Measurements from ENCODE around the gene LSS.

LSS gene

GRCh38 chr21:46221664-46222435 is 6.7 kb downstream of the LSS start:
- H2BK5ac ChIP-seq (ENCODE audit: low read length), result no peak overlapping the region
- peaks cover 2 to 11% of the 10 kb centered on the region in 2 donors for H3K9me3 ChIP-seq (replicated peaks in 1 of 2; ENCODE audit: control insufficient read depth in 2 of 2, insufficient read depth in 1 of 2, low read depth in 1 of 2, low read length in 2 of 2)
- peaks cover 44 to 85% of the 10 kb centered on the region in 2 donors for H3K36me3 ChIP-seq (replicated peaks in 1 of 2; ENCODE audit: control insufficient read depth in 2 of 2, insufficient read depth in 2 of 2, low read length in 2 of 2)
- no peak overlapping the region for H3K9ac ChIP-seq (ENCODE audit: low read depth, low read length, poor library complexity)
- H2BK15ac ChIP-seq (ENCODE audit: low read length), result no peak overlapping the region
- H3K79me1 ChIP-seq (ENCODE audit: low read depth, low read length), result peaks cover 23% of the 10 kb centered on the region
- no peak overlapping the region for H3K4me2 ChIP-seq (ENCODE audit: insufficient read depth, low read length, poor library complexity, severe bottlenecking)
- no peak overlapping the region for H2AFZ ChIP-seq (ENCODE audit: low read length)
- no peak overlapping the region for H3K18ac ChIP-seq (ENCODE audit: low read length)
- H2AK5ac ChIP-seq (ENCODE audit: low read depth, low read length), result no peak overlapping the region
- no peak overlapping the region for H4K8ac ChIP-seq (ENCODE audit: low read depth, low read length)
- no peaks in the 10 kb centered on the region for H3K27me3 ChIP-seq (ENCODE audit: control insufficient read depth in 3 of 3, insufficient read depth in 3 of 3, low read depth in 1 of 3, low read length in 3 of 3)
- H3K23ac ChIP-seq (ENCODE audit: low read depth, low read length, poor library complexity), result no peak overlapping the region
- no peak overlapping the region for H3K4ac ChIP-seq (ENCODE audit: low read length)
- no peak for DNase-seq (ENCODE audit: low spot score)
- no peak overlapping the region for H2BK120ac ChIP-seq (ENCODE audit: low read depth, low read length)
- peaks cover 9 to 13% of the 10 kb centered on the region in 2 donors for H3K4me1 ChIP-seq (ENCODE audit: control insufficient read depth in 2 of 2, insufficient read depth in 1 of 2, low read depth in 1 of 2, low read length in 2 of 2)
- H3K4me3 ChIP-seq (ENCODE audit: low read length in 2 of 2), result no peak overlapping the region
- no peak overlapping the region for H4K91ac ChIP-seq (ENCODE audit: low read depth, low read length, poor library complexity)
- no peak overlapping the region for H3K27ac ChIP-seq (replicated peaks; ENCODE audit: low read length)
- no CpG with 5 or more reads among the region's 16 CpGs for WGBS, 2 donors (ENCODE audit: extremely low coverage in 2 of 2, insufficient read length in 2 of 2, insufficient replicate concordance in 1 of 2)
- H2BK12ac ChIP-seq (ENCODE audit: low read length), result no peak overlapping the region
- no peak overlapping the region for H3K14ac ChIP-seq (ENCODE audit: low read length)

GRCh38 chr21:46220847-46221246 is 7.7 kb downstream of the LSS start:
- peaks cover 4 to 6% of the 10 kb centered on the region in 2 donors for H3K4me1 ChIP-seq (ENCODE audit: control insufficient read depth in 2 of 2, insufficient read depth in 1 of 2, low read depth in 1 of 2, low read length in 2 of 2)
- H3K14ac ChIP-seq (ENCODE audit: low read length), result no peak overlapping the region
- H2AK5ac ChIP-seq (ENCODE audit: low read depth, low read length), result no peak overlapping the region
- H3K23ac ChIP-seq (ENCODE audit: low read depth, low read length, poor library complexity), result no peak overlapping the region
- H3K79me1 ChIP-seq (ENCODE audit: low read depth, low read length), result peaks cover 21% of the 10 kb centered on the region
- H3K4me2 ChIP-seq (ENCODE audit: insufficient read depth, low read length, poor library complexity, severe bottlenecking), result no peak overlapping the region
- no peak overlapping the region for H2BK12ac ChIP-seq (ENCODE audit: low read length)
- WGBS, 2 donors (ENCODE audit: extremely low coverage in 2 of 2, insufficient read length in 2 of 2, insufficient replicate concordance in 1 of 2), result no CpG with 5 or more reads among the region's 8 CpGs
- H2BK15ac ChIP-seq (ENCODE audit: low read length), result no peak overlapping the region
- no peak overlapping the region for H2BK120ac ChIP-seq (ENCODE audit: low read depth, low read length)
- H3K27ac ChIP-seq (replicated peaks; ENCODE audit: low read length), result no peak overlapping the region
- no peak overlapping the region for H4K8ac ChIP-seq (ENCODE audit: low read depth, low read length)
- H3K36me3 ChIP-seq (replicated peaks in 1 of 2; ENCODE audit: control insufficient read depth in 2 of 2, insufficient read depth in 2 of 2, low read length in 2 of 2), result peaks cover 52 to 84% of the 10 kb centered on the region in 2 donors
- peaks cover 2 to 6% of the 10 kb centered on the region in 2 donors for H3K9me3 ChIP-seq (replicated peaks in 1 of 2; ENCODE audit: control insufficient read depth in 2 of 2, insufficient read depth in 1 of 2, low read depth in 1 of 2, low read length in 2 of 2)
- H3K4me3 ChIP-seq (ENCODE audit: low read length in 2 of 2), result no peak overlapping the region
- H3K18ac ChIP-seq (ENCODE audit: low read length), result no peak overlapping the region
- H2BK5ac ChIP-seq (ENCODE audit: low read length), result no peak overlapping the region
- H3K4ac ChIP-seq (ENCODE audit: low read length), result no peak overlapping the region
- H2AFZ ChIP-seq (ENCODE audit: low read length), result no peak overlapping the region
- H4K91ac ChIP-seq (ENCODE audit: low read depth, low read length, poor library complexity), result no peak overlapping the region
- H3K9ac ChIP-seq (ENCODE audit: low read depth, low read length, poor library complexity), result no peak overlapping the region
- no peak for DNase-seq (ENCODE audit: low spot score)
- no peaks in the 10 kb centered on the region for H3K27me3 ChIP-seq (ENCODE audit: control insufficient read depth in 3 of 3, insufficient read depth in 3 of 3, low read depth in 1 of 3, low read length in 3 of 3)

GRCh38 chr21:46220275-46220810 is 8.2 kb downstream of the LSS start:
- Histone ChIP-seq H4K91ac (ENCODE audit: low read depth, low read length, poor library complexity) (no peak overlapping the region), H2BK120ac (ENCODE audit: low read depth, low read length) (no peak overlapping the region), H2AK5ac (ENCODE audit: low read depth, low read length) (no peak overlapping the region), H3K36me3 (replicated peaks in 1 of 2; ENCODE audit: control insufficient read depth in 2 of 2, insufficient read depth in 2 of 2, low read length in 2 of 2) (peaks cover 52 to 84% of the 10 kb centered on the region in 2 donors), H3K18ac (ENCODE audit: low read length) (peak overlapping the region; percentile 41), H2BK5ac (ENCODE audit: low read length) (peak overlapping the region; percentile 33), H3K27me3 (ENCODE audit: control insufficient read depth in 3 of 3, insufficient read depth in 3 of 3, low read depth in 1 of 3, low read length in 3 of 3) (no peaks in the 10 kb centered on the region), H3K14ac (ENCODE audit: low read length) (no peak overlapping the region), H3K4me3 (ENCODE audit: low read length in 2 of 2) (no peak overlapping the region), H2BK12ac (ENCODE audit: low read length) (no peak overlapping the region), H3K4me2 (ENCODE audit: insufficient read depth, low read length, poor library complexity, severe bottlenecking) (no peak overlapping the region), H3K27ac (replicated peaks; ENCODE audit: low read length) (no peak overlapping the region), H3K79me1 (ENCODE audit: low read depth, low read length) (peaks cover 24% of the 10 kb centered on the region), H2AFZ (ENCODE audit: low read length) (no peak overlapping the region), H4K8ac (ENCODE audit: low read depth, low read length) (no peak overlapping the region), H2BK15ac (ENCODE audit: low read length) (no peak overlapping the region), H3K9me3 (replicated peaks in 1 of 2; ENCODE audit: control insufficient read depth in 2 of 2, insufficient read depth in 1 of 2, low read depth in 1 of 2, low read length in 2 of 2) (peaks cover 1 to 2% of the 10 kb centered on the region in 2 donors), H3K9ac (ENCODE audit: low read depth, low read length, poor library complexity) (peak overlapping the region; percentile 44), H3K4me1 (ENCODE audit: control insufficient read depth in 2 of 2, insufficient read depth in 1 of 2, low read depth in 1 of 2, low read length in 2 of 2) (peaks cover 4 to 6% of the 10 kb centered on the region in 2 donors), H3K23ac (ENCODE audit: low read depth, low read length, poor library complexity) (peak overlapping the region; percentile 3), H3K4ac (ENCODE audit: low read length) (no peak overlapping the region)
- DNase-seq (ENCODE audit: low spot score), result no peak
- WGBS, 2 donors (ENCODE audit: extremely low coverage in 2 of 2, insufficient read length in 2 of 2, insufficient replicate concordance in 1 of 2), result no CpG with 5 or more reads among the region's 13 CpGs

- Histone ChIP-seq H2BK15ac (ENCODE audit: low read length) (no peak overlapping the region), H3K18ac (ENCODE audit: low read length) (no peak overlapping the region), H3K36me3 (replicated peaks in 1 of 2; ENCODE audit: control insufficient read depth in 2 of 2, insufficient read depth in 2 of 2, low read length in 2 of 2) (peaks cover 52 to 86% of the 10 kb centered on the region in 2 donors), H3K4me1 (ENCODE audit: control insufficient read depth in 2 of 2, insufficient read depth in 1 of 2, low read depth in 1 of 2, low read length in 2 of 2) (peaks cover 4% of the 10 kb centered on the region in 2 donors), H2BK12ac (ENCODE audit: low read length) (no peak overlapping the region), H2BK120ac (ENCODE audit: low read depth, low read length) (no peak overlapping the region), H3K23ac (ENCODE audit: low read depth, low read length, poor library complexity) (no peak overlapping the region), H4K8ac (ENCODE audit: low read depth, low read length) (no peak overlapping the region), H2AK5ac (ENCODE audit: low read depth, low read length) (no peak overlapping the region), H3K9me3 (replicated peaks in 1 of 2; ENCODE audit: control insufficient read depth in 2 of 2, insufficient read depth in 1 of 2, low read depth in 1 of 2, low read length in 2 of 2) (peaks cover 0 to 2% of the 10 kb centered on the region in 2 donors), H3K4me3 (ENCODE audit: low read length in 2 of 2) (no peak overlapping the region), H3K4ac (ENCODE audit: low read length) (no peak overlapping the region), H2AFZ (ENCODE audit: low read length) (no peak overlapping the region), H3K27me3 (ENCODE audit: control insufficient read depth in 3 of 3, insufficient read depth in 3 of 3, low read depth in 1 of 3, low read length in 3 of 3) (no peaks in the 10 kb centered on the region), H3K14ac (ENCODE audit: low read length) (peak overlapping the region; percentile 21), H3K79me1 (ENCODE audit: low read depth, low read length) (peaks cover 24% of the 10 kb centered on the region), H3K9ac (ENCODE audit: low read depth, low read length, poor library complexity) (peak overlapping the region; percentile 44), H3K4me2 (ENCODE audit: insufficient read depth, low read length, poor library complexity, severe bottlenecking) (no peak overlapping the region), H3K27ac (replicated peaks; ENCODE audit: low read length) (no peak overlapping the region), H2BK5ac (ENCODE audit: low read length) (peak overlapping the region; percentile 33), H4K91ac (ENCODE audit: low read depth, low read length, poor library complexity) (no peak overlapping the region)
- WGBS, 2 donors (ENCODE audit: extremely low coverage in 2 of 2, insufficient read length in 2 of 2, insufficient replicate concordance in 1 of 2), result no CpG with 5 or more reads among the region's 13 CpGs
- DNase-seq (ENCODE audit: low spot score), result no peak
These were observed 8.9 kb downstream of the LSS start for GRCh38 chr21:46219591-46220239.
